Upper lobe of left lung (tissue), 4 donors: ENCODE results near the gene MKI67.

Experiments used
- CTCF ChIP-seq, 6 experiments: fragments of 450-650 bp in 4 of 6; fragments of 200-600 bp in 2 of 6; sonication (generic) in 2 of 6; IDR thresholded peaks; one replicate each; pipeline ENCODE4 v1.5.1; 2016 to 2019; ENCODE audit warnings: antibody characterized with exemption in 6 of 6
- EP300 ChIP-seq, 4 donors: sonication (generic); formaldehyde crosslinking; IDR thresholded peaks; one replicate each; pipeline ENCODE4 v1.5.1; 2017; ENCODE audit warnings: antibody characterized with exemption in 4 of 4, control low read depth in 2 of 4

GRCh38 chr10:128067691-128068397 is 58.4 kb downstream of the MKI67 start:
- TF ChIP-seq CTCF (IDR thresholded peaks at IDR 0.05) (no peak), EP300 (IDR thresholded peaks at IDR 0.05) (no peak)
